GM12878 (cell line): ENCODE results near the gene ECT2. TPM values are rescaled to one million over a fixed set of nuclear protein-coding genes. Genes with fewer than 3 reads are reported as not detected.
A peak's percentile ranks its signal among the peaks of the same experiment; 100 is the strongest.
"Not testable (repeated sequence)": the region's sequence is repeated elsewhere in the genome, so short reads cannot be mapped to it uniquely, and the experiment has no call there.

Experiments
- ATAC-seq: fragments of 200-7000 bp; cut with Tn5 transposase; 3 replicates; pipeline ENCODE4 v1.9.1; 2020; ENCODE audit warnings: mild to moderate bottlenecking, moderate library complexity
- BruUV-seq: library from RNA; stranded (reverse); fragments of 400-500 nt; replicated peaks from 2 replicates; lab custom pipeline; 2021; lab: Mats Ljungman, UMichigan
- CTCF ChIA-PET: fragments of 300-600 bp; sonication (Branson Sonifier 250); formaldehyde crosslinking; extraction: SDS; loops from one replicate; lab custom pipeline; 2021; ENCODE audit warnings: inconsistent platforms; lab: Yijun Ruan, JAX
- POLR2A ChIA-PET: fragments of 350-600 bp; formaldehyde crosslinking; extraction: SDS; loops from one replicate; lab custom pipeline; 2021; ENCODE audit warnings: inconsistent platforms; lab: Charles Lee
- RAD21 ChIA-PET: fragments of 300-600 bp; sonication (Branson Sonifier 250); formaldehyde crosslinking; loops from one replicate; lab custom pipeline; 2023; ENCODE audit warnings: antibody characterized with exemption; ENCODE audit not compliant: unreplicated experiment; lab: Charles Lee
- SMC1A ChIA-PET: fragments of 300-600 bp; sonication (Branson Sonifier 250); formaldehyde crosslinking; loops from one replicate; lab custom pipeline; 2023; ENCODE audit not compliant: unreplicated experiment, uncharacterized antibody; lab: Charles Lee
- DNase-seq: peaks from one replicate; pipeline ENCODE4 v3.0.0-alpha.2; 2011; ENCODE audit warnings: low read depth, low spot score
- FAIRE-seq: peaks from 3 replicates; lab custom pipeline; 2011; peaks lifted over from hg19 to GRCh38; lab: Jason Lieb, UNC
- H2AFZ ChIP-seq: 2 replicates; pipeline ENCODE4 v1.6.0; 2011; ENCODE audit warnings: low read depth, low read length, control low read depth; ENCODE audit not compliant: control insufficient read depth
- H3K27ac ChIP-seq: 2 replicates; pipeline ENCODE4 v1.5.1; 2011; ENCODE audit warnings: control low read depth; ENCODE audit not compliant: control insufficient read depth, insufficient read depth
- H3K27me3 ChIP-seq, 2 experiments: replicated peaks in 1 of 2; 2 replicates each; pipeline versions ENCODE4 v1.6.0 to v1.6.1; 2011; ENCODE audit warnings: low read length in 1 of 2; ENCODE audit not compliant: control insufficient read depth in 2 of 2, insufficient read depth in 2 of 2
- H3K36me3 ChIP-seq, 2 experiments: 2 replicates each; pipeline ENCODE4 v1.5.1; 2011; ENCODE audit warnings: low read length in 1 of 2; ENCODE audit not compliant: control insufficient read depth in 2 of 2, insufficient read depth in 2 of 2
- H3K4me1 ChIP-seq: 2 replicates; pipeline ENCODE4 v1.6.1; 2011; ENCODE audit warnings: mild to moderate bottlenecking, low read length, moderate library complexity, mixed read lengths; ENCODE audit not compliant: control insufficient read depth, insufficient read depth
- H3K4me2 ChIP-seq: 2 replicates; pipeline ENCODE4 v1.6.0; 2011; ENCODE audit warnings: control low read depth; ENCODE audit not compliant: control insufficient read depth, insufficient read depth
- H3K4me3 ChIP-seq: fragments of 200-600 bp; sonication (generic); 2 replicates; pipeline ENCODE4 v1.5.1; 2016
- H3K79me2 ChIP-seq: 2 replicates; pipeline ENCODE4 v1.6.0; 2011; ENCODE audit warnings: low read length; ENCODE audit not compliant: control insufficient read depth, insufficient read depth
- H3K9ac ChIP-seq: 2 replicates; pipeline ENCODE4 v1.8.0; 2011; ENCODE audit warnings: low read length, control low read depth, mixed read lengths; ENCODE audit not compliant: control insufficient read depth, insufficient read depth
- H3K9me3 ChIP-seq: replicated peaks from 3 replicates; pipeline ENCODE4 v1.5.1; 2011; ENCODE audit warnings: mild to moderate bottlenecking, low read length; ENCODE audit not compliant: control insufficient read depth, insufficient read depth
- H4K20me1 ChIP-seq: 2 replicates; pipeline ENCODE4 v1.6.0; 2011; ENCODE audit not compliant: control insufficient read depth, insufficient read depth
- NR2F1 ChIP-seq: fragments of 450-650 bp; conservative IDR thresholded peaks from 2 replicates; pipeline ENCODE4 v1.6.1; 2017; ENCODE audit warnings: mild to moderate bottlenecking
- RFX5 ChIP-seq: IDR thresholded peaks from 2 replicates; pipeline ENCODE4 v1.6.1; 2011; ENCODE audit warnings: low read depth, low read length, improper control_type of control experiment
- SMARCA5 ChIP-seq: fragments of 450-650 bp; IDR thresholded peaks from 2 replicates; pipeline ENCODE4 v1.6.1; 2017; ENCODE audit warnings: mild to moderate bottlenecking
- WGBS: methylation state at CpG from one replicate; pipeline ENCODE4 v1.1.6; 2016; ENCODE audit warnings: low lambda C conversion rate; ENCODE audit not compliant: insufficient replicate concordance, insufficient coverage; ENCODE audit errors: missing lambda C conversion rate; 5-methylcytosine and 5-hydroxymethylcytosine counted together
- in situ Hi-C: fragments of 300-500 bp; cut with MboI; formaldehyde crosslinking; loops from 9 replicates; pipeline ENCODE4 v1.14.3; 2018; ENCODE audit warnings: mixed read lengths
- intact Hi-C: fragments of 100-400 bp; cut with micrococcal nuclease; formaldehyde crosslinking; loops from one replicate; pipeline ENCODE4 v1.14.2; 2022; ENCODE audit not compliant: unreplicated experiment
- polyA plus RNA-seq, 11 experiments: library from polyadenylated mRNA; depleted of rRNA in 4 of 11; unstranded in 6 of 11; stranded (reverse) in 5 of 11; fragments of >200 nt; fragmentation: Nextera tagmentation in 4 of 11; fragmentation: Illumina TruSeq in 1 of 11; extraction: Ambion mirVana in 4 of 11; extraction: Trizol in 1 of 11; gene quantifications; 1 replicate in 1 of 11; 2 replicates in 10 of 11; pipeline versions ENCODE4 v1.2.1 to v1.2.3, GENCODE V29; 2011 to 2016; ENCODE audit warnings: inconsistent platforms in 2 of 11, missing spikeins in 2 of 11, low read depth in 1 of 11
- total RNA-seq, 4 experiments: library from RNA; depleted of rRNA in 3 of 4; stranded (reverse); fragments of >200 nt in 3 of 4; fragmentation: Illumina TruSeq in 1 of 4; extraction: Trizol in 1 of 4; gene quantifications; 2 replicates each; pipeline versions ENCODE4 v1.2.1 to v1.2.3, GENCODE V29; 2013 to 2021
- TF ChIP-seq, protein P1 (sequence below): IDR thresholded peaks from 2 replicates; pipeline ENCODE4 v1.6.1; 2012; ENCODE audit warnings: mild to moderate bottlenecking, low read depth, low read length

ECT2 gene
- total and polyA plus RNA-seq, 10 of the 15 experiments (the other 5 are each of a cell fraction or from before 2014, with no cell fraction given): 21.5 to 47.8 (median 38.2) TPM

DNA sequence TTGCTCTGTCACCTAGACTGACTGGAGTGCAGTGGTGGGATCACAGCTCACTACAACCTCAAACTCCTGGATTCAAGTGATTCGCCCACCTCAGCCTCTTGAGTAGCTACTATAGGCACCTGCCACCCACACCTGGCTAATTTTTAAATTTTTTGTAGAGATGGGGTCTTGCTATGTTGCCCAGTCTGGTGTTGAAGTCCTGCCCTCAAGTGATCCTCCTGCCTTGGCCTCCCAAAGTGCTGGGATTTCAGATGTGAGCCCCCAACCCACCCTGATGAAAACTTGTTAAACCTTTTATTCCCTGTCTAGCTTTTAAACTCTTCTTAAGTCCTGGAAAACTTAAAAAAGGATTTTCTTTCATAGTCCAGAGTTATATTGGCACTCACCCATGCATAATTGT, 2.6 kb downstream of the ECT2 start:
- H3K4me2 ChIP-seq: peak overlapping the region; percentile 62
- BruUV-seq: no TSS peak
- FAIRE-seq: no peak

DNA sequence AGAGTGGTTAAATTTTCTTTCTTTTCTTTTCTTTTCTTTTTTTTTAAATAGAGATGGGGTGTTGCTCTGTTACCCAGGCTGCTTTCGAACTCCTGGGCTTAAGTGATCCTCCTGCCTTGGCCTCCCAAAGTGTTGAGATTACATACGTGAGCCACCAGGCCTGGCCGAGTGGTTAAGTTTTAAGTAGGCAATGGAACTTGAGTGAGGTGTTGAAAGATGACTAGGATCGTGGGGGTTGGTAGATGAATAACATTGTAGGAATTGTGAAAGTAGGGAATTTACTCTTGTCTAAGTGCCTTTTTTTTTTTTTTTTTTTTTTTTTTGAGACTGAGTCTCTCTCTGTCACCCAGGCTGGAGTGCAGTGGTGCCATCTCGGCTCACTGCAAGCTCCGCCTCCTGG, 9.9 kb downstream of the ECT2 start:
- H3K79me2 ChIP-seq, intact Hi-C loops, H3K4me3 ChIP-seq, H4K20me1 ChIP-seq, H3K27me3 ChIP-seq, FAIRE-seq, H3K4me2 ChIP-seq, ATAC-seq, POLR2A ChIA-PET, H2AFZ ChIP-seq, DNase-seq, in situ Hi-C loops, H3K9ac ChIP-seq, H3K9me3 ChIP-seq, CTCF ChIA-PET, RAD21 ChIA-PET, BruUV-seq, H3K4me1 ChIP-seq, H3K27ac ChIP-seq: not testable (repeated sequence)
- WGBS: 98% methylated on average over 6 of the region's 6 CpGs
- SMC1A ChIA-PET: interaction anchor here (0.6 to 1.8 kb wide), 2 partner anchors 10 to 11 kb away, joined by 3 to 4 read pairs; partner anchors contain the start of gene ECT2
- H3K36me3 ChIP-seq: peaks cover 0 to 18% of the 10 kb centered on the region in 2 experiments; a peak in 3 of 4 replicates

More for the DNA sequence above, 2.6 kb downstream of the ECT2 start:
- CTCF ChIA-PET: interaction anchor here (1.0 to 2.8 kb wide), 4 partner anchors 16 to 80 kb away, joined by 3 to 13 read pairs (median 3); partner anchors contain the start of gene NCEH1
- Histone ChIP-seq H3K9me3 (no peaks in the 10 kb centered on the region; the same call in 2 of the 3 replicates), H3K79me2 (peaks cover 45% of the 10 kb centered on the region), H3K4me1 (no peaks in the 10 kb centered on the region), H3K27ac (no peak overlapping the region), H3K9ac (no peak overlapping the region), H4K20me1 (no peaks in the 10 kb centered on the region), H2AFZ (no peak overlapping the region), H3K27me3 (no peaks in the 10 kb centered on the region), H3K4me3 (no peak overlapping the region), H3K36me3 (peaks cover 0 to 4% of the 10 kb centered on the region in 2 experiments; a peak in 2 of 4 replicates)
- intact Hi-C loops (no loop called here), in situ Hi-C loops (no loop called here)
- SMC1A ChIA-PET: interaction anchor here (0.7 to 2.4 kb wide), 6 partner anchors 9 to 166 kb away, joined by 3 to 7 read pairs (median 3); no protein-coding TSS in a partner anchor
- TF ChIP-seq, protein P1, sequence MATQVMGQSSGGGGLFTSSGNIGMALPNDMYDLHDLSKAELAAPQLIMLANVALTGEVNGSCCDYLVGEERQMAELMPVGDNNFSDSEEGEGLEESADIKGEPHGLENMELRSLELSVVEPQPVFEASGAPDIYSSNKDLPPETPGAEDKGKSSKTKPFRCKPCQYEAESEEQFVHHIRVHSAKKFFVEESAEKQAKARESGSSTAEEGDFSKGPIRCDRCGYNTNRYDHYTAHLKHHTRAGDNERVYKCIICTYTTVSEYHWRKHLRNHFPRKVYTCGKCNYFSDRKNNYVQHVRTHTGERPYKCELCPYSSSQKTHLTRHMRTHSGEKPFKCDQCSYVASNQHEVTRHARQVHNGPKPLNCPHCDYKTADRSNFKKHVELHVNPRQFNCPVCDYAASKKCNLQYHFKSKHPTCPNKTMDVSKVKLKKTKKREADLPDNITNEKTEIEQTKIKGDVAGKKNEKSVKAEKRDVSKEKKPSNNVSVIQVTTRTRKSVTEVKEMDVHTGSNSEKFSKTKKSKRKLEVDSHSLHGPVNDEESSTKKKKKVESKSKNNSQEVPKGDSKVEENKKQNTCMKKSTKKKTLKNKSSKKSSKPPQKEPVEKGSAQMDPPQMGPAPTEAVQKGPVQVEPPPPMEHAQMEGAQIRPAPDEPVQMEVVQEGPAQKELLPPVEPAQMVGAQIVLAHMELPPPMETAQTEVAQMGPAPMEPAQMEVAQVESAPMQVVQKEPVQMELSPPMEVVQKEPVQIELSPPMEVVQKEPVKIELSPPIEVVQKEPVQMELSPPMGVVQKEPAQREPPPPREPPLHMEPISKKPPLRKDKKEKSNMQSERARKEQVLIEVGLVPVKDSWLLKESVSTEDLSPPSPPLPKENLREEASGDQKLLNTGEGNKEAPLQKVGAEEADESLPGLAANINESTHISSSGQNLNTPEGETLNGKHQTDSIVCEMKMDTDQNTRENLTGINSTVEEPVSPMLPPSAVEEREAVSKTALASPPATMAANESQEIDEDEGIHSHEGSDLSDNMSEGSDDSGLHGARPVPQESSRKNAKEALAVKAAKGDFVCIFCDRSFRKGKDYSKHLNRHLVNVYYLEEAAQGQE: no peak
- TF ChIP-seq RFX5 (no peak), SMARCA5 (0 out of 2 replicates have a peak, but pooled peaks have one; percentile 14), NR2F1 (no peak)
- RAD21 ChIA-PET: interaction anchor here (1.0 to 1.6 kb wide), 3 partner anchors 43 to 81 kb away, joined by 3 to 4 read pairs (median 3); partner anchors contain the start of gene NCEH1
- DNase-seq: no peak
- POLR2A ChIA-PET: interaction anchor here (0.6 to 0.8 kb wide), 2 partner anchors 30 to 64 kb away, joined by 3 to 4 read pairs; no protein-coding TSS in a partner anchor
- WGBS: 100% methylated on average over 1 of the region's 1 CpG
- no peak for ATAC-seq
